Glutamatergic neuron (in vitro differentiated cells): ENCODE data around the gene UGT1A10. TPM values are rescaled to one million over a fixed set of nuclear protein-coding genes. Genes with fewer than 3 reads are reported as not detected.
"Not testable (repeated sequence)": the region's sequence is repeated elsewhere in the genome, so short reads cannot be mapped to it uniquely, and the experiment has no call there.

Experiments
- DNase-seq: peaks from one replicate; pipeline ENCODE4 v3.0.0; 2022
- H3K27ac Mint-ChIP-seq: one replicate; pipeline ENCODE4 v1.8.0; 2020; ENCODE audit warnings: mild to moderate bottlenecking, mixed read lengths, inconsistent platforms; ENCODE audit not compliant: unreplicated experiment
- H3K27me3 Mint-ChIP-seq: one replicate; pipeline ENCODE4 v1.8.0; 2020; ENCODE audit warnings: mild to moderate bottlenecking, moderate library complexity, mixed read lengths, inconsistent platforms; ENCODE audit not compliant: unreplicated experiment
- H3K36me3 Mint-ChIP-seq: one replicate; pipeline ENCODE4 v1.8.0; 2020; ENCODE audit warnings: mild to moderate bottlenecking, mixed read lengths, inconsistent platforms; ENCODE audit not compliant: unreplicated experiment
- H3K4me1 Mint-ChIP-seq: one replicate; pipeline ENCODE4 v1.8.0; 2020; ENCODE audit warnings: mild to moderate bottlenecking, low read depth, mixed read lengths, inconsistent platforms; ENCODE audit not compliant: unreplicated experiment
- H3K4me3 Mint-ChIP-seq: one replicate; pipeline ENCODE4 v1.8.0; 2020; ENCODE audit warnings: mild to moderate bottlenecking, mixed read lengths, inconsistent platforms; ENCODE audit not compliant: unreplicated experiment
- H3K9me3 Mint-ChIP-seq: one replicate; pipeline ENCODE4 v1.8.0; 2020; ENCODE audit warnings: mild to moderate bottlenecking, moderate library complexity, mixed read lengths, inconsistent platforms; ENCODE audit not compliant: unreplicated experiment
- CTCF ChIP-seq: fragments of 200-600 bp; sonication (generic); IDR thresholded peaks from one replicate; pipeline ENCODE4 v1.5.0; 2021; ENCODE audit not compliant: partially characterized antibody, unreplicated experiment
- total RNA-seq: library from RNA; stranded (reverse); fragmentation: NEBNext Ultra II Directional; extraction: Animal tissue kit (Norgen Biotek cat#: 25700); gene quantifications from one replicate; pipeline ENCODE4 v1.2.1, GENCODE V29; 2021; ENCODE audit not compliant: unreplicated experiment

UGT1A10 gene
- total RNA-seq, 1 donor from 2014 or later = not detected

GRCh38 chr2:233740870-233741269 is 104.6 kb downstream of the UGT1A10 start:
- Mint-ChIP-seq H3K27ac (no peak overlapping the region), H3K36me3 (peaks cover 5% of the 10 kb centered on the region), H3K9me3 (peaks cover 3% of the 10 kb centered on the region), H3K4me3 (no peak overlapping the region), H3K4me1 (no peaks in the 10 kb centered on the region), H3K27me3 (peaks cover 3% of the 10 kb centered on the region)
- no peak for DNase-seq
- no peak for TF ChIP-seq CTCF

GRCh38 chr2:233743464-233744259 is 107.4 kb downstream of the UGT1A10 start:
- Mint-ChIP-seq H3K36me3 (peaks cover 7% of the 10 kb centered on the region), H3K27me3 (peaks cover 1% of the 10 kb centered on the region), H3K9me3 (peaks cover 5% of the 10 kb centered on the region), H3K4me1 (no peaks in the 10 kb centered on the region), H3K4me3 (no peak overlapping the region), H3K27ac (no peak overlapping the region)
- TF ChIP-seq CTCF = no peak
- no peak for DNase-seq

DNA sequence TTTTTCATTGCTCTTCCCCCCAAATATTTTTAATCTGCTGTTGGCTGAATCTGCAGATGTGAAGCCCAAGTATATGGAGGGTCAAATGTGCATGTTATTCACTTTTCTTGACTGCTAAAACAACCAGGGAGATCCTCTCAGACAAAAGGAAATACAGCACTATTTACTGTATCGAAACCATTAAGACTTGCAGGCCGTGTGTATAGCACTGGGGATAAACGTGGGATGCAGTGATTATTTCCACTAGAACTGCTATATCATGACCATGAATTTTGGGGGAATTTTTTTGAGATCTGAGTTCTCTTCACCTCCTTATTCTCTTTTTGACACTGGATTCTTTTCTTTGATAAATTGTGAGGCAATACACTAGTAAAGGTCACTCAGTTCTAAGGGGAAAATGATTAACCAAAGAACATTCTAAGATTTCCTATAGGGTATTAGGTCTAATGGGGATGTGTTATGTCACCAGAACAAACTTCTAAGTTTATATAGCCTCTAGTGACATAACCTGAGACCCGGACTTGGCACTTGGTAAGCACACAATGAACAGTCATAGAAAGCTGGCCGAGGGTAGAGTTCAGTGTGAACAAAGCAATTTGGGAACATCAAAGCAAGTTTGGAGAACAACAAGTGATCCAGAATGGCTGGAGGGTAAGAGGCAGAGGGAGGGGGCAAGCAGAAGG is 109.0 kb downstream of the UGT1A10 start:
- H3K4me3 Mint-ChIP-seq = no peak overlapping the region
- peaks cover 7% of the 10 kb centered on the region for H3K36me3 Mint-ChIP-seq
- H3K4me1 Mint-ChIP-seq = no peaks in the 10 kb centered on the region
- peaks cover 3% of the 10 kb centered on the region for H3K27me3 Mint-ChIP-seq
- peaks cover 5% of the 10 kb centered on the region for H3K9me3 Mint-ChIP-seq
- no peak overlapping the region for H3K27ac Mint-ChIP-seq
- no peak for DNase-seq
- no peak for TF ChIP-seq CTCF

- not testable (repeated sequence) for H3K27me3 Mint-ChIP-seq, H3K4me3 Mint-ChIP-seq, H3K36me3 Mint-ChIP-seq, H3K4me1 Mint-ChIP-seq, DNase-seq, H3K27ac Mint-ChIP-seq, H3K9me3 Mint-ChIP-seq
These were observed 109.6 kb downstream of the UGT1A10 start for GRCh38 chr2:233745838-233746237.

DNA sequence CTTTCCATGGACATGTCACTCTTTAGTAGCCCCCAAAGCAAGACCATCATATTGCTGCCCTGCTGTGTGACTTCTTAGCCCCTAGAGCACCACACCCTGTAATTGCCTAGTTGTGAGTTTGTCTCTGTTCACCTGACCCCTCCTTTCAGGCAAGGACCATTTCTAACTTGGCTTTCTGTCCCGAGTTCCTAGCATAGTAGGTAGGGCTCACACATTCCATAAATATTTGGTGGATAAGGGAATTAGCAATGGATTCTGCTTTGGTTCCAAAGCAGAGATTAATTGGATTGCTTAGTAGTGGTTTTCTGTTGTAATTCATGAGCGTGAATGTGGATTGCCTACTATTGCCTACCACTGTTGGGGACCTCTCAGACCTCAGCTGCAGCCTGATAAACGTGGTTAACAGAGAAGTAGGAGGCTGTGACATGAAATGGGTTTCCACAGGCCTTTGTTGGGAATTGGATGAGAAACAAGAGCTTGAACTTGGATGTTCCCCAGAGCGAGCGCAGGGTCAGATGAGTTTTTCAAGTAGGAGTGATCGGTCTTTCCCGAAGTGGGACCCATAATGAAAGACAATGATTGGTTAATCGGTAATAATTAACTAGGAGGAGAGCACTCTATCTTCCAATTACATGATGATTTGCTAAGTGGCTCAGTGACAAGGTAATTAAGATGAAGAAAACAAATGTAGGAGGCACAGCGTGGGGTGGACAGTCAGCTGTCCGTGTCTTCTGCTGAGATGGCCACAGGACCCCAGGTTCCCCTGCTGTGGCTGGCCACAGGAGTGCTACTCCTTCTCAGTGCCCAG is 110.4 kb downstream of the UGT1A10 start:
- H3K27ac Mint-ChIP-seq = no peak overlapping the region
- no peak overlapping the region for H3K4me3 Mint-ChIP-seq
- H3K36me3 Mint-ChIP-seq = peaks cover 14% of the 10 kb centered on the region
- H3K27me3 Mint-ChIP-seq = peaks cover 4% of the 10 kb centered on the region
- no peaks in the 10 kb centered on the region for H3K4me1 Mint-ChIP-seq
- DNase-seq = no peak
- peaks cover 7% of the 10 kb centered on the region for H3K9me3 Mint-ChIP-seq
- no peak for TF ChIP-seq CTCF
